ENCODE results near the gene NME4. TPM values are rescaled to one million over a fixed set of nuclear protein-coding genes. Genes with fewer than 3 reads are reported as not detected.

Gene NME4
- total and polyA plus RNA-seq, 10 of the 15 experiments (the other 5 are each of a cell fraction or from before 2014, with no cell fraction given), result 11.0 to 235 (median 97.7) TPM

- Histone ChIP-seq H3K36me3 (ENCODE audit: control insufficient read depth in 2 of 2, insufficient read depth in 2 of 2, low read length in 1 of 2) (peaks cover 0 to 5% of the 10 kb centered on the region in 2 experiments; a peak in 1 of 4 replicates), H4K20me1 (ENCODE audit: control insufficient read depth, insufficient read depth) (no peaks in the 10 kb centered on the region), H3K4me3 (no peak overlapping the region), H3K4me2 (ENCODE audit: control insufficient read depth, insufficient read depth) (peak overlapping the region; percentile 74), H3K9me3 (replicated peaks; ENCODE audit: control insufficient read depth, insufficient read depth, low read length) (no peaks in the 10 kb centered on the region), H3K27ac (ENCODE audit: control insufficient read depth, insufficient read depth) (peak overlapping the region; percentile 22; the same call in 1 of the 2 replicates), H3K79me2 (ENCODE audit: control insufficient read depth, insufficient read depth, low read length) (peaks cover 32% of the 10 kb centered on the region), H3K27me3 (replicated peaks in 1 of 2; ENCODE audit: control insufficient read depth in 2 of 2, insufficient read depth in 2 of 2, low read length in 1 of 2) (no peaks in the 10 kb centered on the region), H3K9ac (ENCODE audit: control insufficient read depth, insufficient read depth, low read length) (no peak overlapping the region; the same call in 1 of the 2 replicates), H3K4me1 (ENCODE audit: control insufficient read depth, insufficient read depth, low read length) (peaks cover 21% of the 10 kb centered on the region), H2AFZ (ENCODE audit: control insufficient read depth, low read depth, low read length) (no peak overlapping the region)
- intact Hi-C loops (cut with micrococcal nuclease; ENCODE audit: unreplicated experiment) (no loop called here), in situ Hi-C loops (cut with MboI) (no loop called here)
- POLR2A ChIA-PET, result interaction anchor here (1.2 to 4.8 kb wide), 5 partner anchors 75 to 122 kb away, joined by 3 to 33 read pairs (median 10); partner anchors contain the start of genes FAM234A and RAB11FIP3
- RAD21 ChIA-PET (ENCODE audit: unreplicated experiment), result interaction anchor here (1.1 to 4.0 kb wide), 6 partner anchors 12 to 177 kb away, joined by 3 to 28 read pairs (median 3); partner anchors contain the start of genes CAPN15, FAM234A and LUC7L
- DNase-seq (ENCODE audit: low read depth, low spot score) (no peak), FAIRE-seq (peak; percentile 80), ATAC-seq (no peak)
- BruUV-seq (replicated peaks), result TSS peak; percentile 62
- CTCF ChIA-PET, result interaction anchor here (0.6 to 3.3 kb wide), 13 partner anchors 12 to 253 kb away, joined by 3 to 20 read pairs (median 4); partner anchors contain the start of genes FAM234A and LUC7L
- SMC1A ChIA-PET (ENCODE audit: uncharacterized antibody, unreplicated experiment), result interaction anchor here (1.0 to 2.3 kb wide), 5 partner anchors 25 to 297 kb away, joined by 3 to 11 read pairs (median 4); partner anchors contain the start of gene POLR3K
- WGBS (ENCODE audit: insufficient coverage, insufficient replicate concordance, low lambda C conversion rate, missing lambda C conversion rate), result 85% methylated on average over 8 of the region's 8 CpGs
- TF ChIP-seq CHD1 (IDR thresholded peaks at IDR 0.05; ENCODE audit: low read depth, low read length), result no peak
- TF ChIP-seq ZNF622 (IDR thresholded peaks at IDR 0.05), result no peak
- TF ChIP-seq ATF3 (IDR thresholded peaks at IDR 0.05; ENCODE audit: borderline replicate concordance, extremely low read depth, low read depth, low read length), result no peak
- TF ChIP-seq ETV6 (conservative IDR thresholded peaks at IDR 0.05 in 1 of 2, IDR thresholded peaks at IDR 0.05 in 1 of 2; ENCODE audit: borderline replicate concordance in 1 of 2, low read depth in 1 of 2), result no peak
- no peak for TF ChIP-seq BCL3 (IDR thresholded peaks at IDR 0.05; ENCODE audit: borderline replicate concordance, insufficient read depth, low read depth, low read length, poor library complexity, severe bottlenecking)
- TF ChIP-seq, protein P1, sequence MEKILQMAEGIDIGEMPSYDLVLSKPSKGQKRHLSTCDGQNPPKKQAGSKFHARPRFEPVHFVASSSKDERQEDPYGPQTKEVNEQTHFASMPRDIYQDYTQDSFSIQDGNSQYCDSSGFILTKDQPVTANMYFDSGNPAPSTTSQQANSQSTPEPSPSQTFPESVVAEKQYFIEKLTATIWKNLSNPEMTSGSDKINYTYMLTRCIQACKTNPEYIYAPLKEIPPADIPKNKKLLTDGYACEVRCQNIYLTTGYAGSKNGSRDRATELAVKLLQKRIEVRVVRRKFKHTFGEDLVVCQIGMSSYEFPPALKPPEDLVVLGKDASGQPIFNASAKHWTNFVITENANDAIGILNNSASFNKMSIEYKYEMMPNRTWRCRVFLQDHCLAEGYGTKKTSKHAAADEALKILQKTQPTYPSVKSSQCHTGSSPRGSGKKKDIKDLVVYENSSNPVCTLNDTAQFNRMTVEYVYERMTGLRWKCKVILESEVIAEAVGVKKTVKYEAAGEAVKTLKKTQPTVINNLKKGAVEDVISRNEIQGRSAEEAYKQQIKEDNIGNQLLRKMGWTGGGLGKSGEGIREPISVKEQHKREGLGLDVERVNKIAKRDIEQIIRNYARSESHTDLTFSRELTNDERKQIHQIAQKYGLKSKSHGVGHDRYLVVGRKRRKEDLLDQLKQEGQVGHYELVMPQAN (conservative IDR thresholded peaks at IDR 0.05), result no peak
- TF ChIP-seq RELA (IDR thresholded peaks at IDR 0.05; ENCODE audit: borderline replicate concordance, partially characterized antibody), result no peak
- TF ChIP-seq SMAD5 (IDR thresholded peaks at IDR 0.05; ENCODE audit: low read depth), result no peak
- TF ChIP-seq, protein P2, sequence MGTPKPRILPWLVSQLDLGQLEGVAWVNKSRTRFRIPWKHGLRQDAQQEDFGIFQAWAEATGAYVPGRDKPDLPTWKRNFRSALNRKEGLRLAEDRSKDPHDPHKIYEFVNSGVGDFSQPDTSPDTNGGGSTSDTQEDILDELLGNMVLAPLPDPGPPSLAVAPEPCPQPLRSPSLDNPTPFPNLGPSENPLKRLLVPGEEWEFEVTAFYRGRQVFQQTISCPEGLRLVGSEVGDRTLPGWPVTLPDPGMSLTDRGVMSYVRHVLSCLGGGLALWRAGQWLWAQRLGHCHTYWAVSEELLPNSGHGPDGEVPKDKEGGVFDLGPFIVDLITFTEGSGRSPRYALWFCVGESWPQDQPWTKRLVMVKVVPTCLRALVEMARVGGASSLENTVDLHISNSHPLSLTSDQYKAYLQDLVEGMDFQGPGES (IDR thresholded peaks at IDR 0.05), result no peak
- no peak for TF ChIP-seq ATF7 (IDR thresholded peaks at IDR 0.05; ENCODE audit: low read depth)
- TF ChIP-seq PAX8 (IDR thresholded peaks at IDR 0.05), result no peak
- TF ChIP-seq, protein P3, sequence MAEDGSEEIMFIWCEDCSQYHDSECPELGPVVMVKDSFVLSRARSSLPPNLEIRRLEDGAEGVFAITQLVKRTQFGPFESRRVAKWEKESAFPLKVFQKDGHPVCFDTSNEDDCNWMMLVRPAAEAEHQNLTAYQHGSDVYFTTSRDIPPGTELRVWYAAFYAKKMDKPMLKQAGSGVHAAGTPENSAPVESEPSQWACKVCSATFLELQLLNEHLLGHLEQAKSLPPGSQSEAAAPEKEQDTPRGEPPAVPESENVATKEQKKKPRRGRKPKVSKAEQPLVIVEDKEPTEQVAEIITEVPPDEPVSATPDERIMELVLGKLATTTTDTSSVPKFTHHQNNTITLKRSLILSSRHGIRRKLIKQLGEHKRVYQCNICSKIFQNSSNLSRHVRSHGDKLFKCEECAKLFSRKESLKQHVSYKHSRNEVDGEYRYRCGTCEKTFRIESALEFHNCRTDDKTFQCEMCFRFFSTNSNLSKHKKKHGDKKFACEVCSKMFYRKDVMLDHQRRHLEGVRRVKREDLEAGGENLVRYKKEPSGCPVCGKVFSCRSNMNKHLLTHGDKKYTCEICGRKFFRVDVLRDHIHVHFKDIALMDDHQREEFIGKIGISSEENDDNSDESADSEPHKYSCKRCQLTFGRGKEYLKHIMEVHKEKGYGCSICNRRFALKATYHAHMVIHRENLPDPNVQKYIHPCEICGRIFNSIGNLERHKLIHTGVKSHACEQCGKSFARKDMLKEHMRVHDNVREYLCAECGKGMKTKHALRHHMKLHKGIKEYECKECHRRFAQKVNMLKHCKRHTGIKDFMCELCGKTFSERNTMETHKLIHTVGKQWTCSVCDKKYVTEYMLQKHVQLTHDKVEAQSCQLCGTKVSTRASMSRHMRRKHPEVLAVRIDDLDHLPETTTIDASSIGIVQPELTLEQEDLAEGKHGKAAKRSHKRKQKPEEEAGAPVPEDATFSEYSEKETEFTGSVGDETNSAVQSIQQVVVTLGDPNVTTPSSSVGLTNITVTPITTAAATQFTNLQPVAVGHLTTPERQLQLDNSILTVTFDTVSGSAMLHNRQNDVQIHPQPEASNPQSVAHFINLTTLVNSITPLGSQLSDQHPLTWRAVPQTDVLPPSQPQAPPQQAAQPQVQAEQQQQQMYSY (CRISPR knock-in tag; IDR thresholded peaks at IDR 0.05), result no peak
- TF ChIP-seq NFYB (IDR thresholded peaks at IDR 0.05; ENCODE audit: insufficient read depth, low read depth, low read length), result no peak
- no peak for TF ChIP-seq HDGF (IDR thresholded peaks at IDR 0.05)
- TF ChIP-seq SP1 (IDR thresholded peaks at IDR 0.05; ENCODE audit: low read depth, low read length), result no peak
These were observed 46.8 kb upstream of the NME4 start for GRCh38 chr16:350203-350602.
